GM12864 (cell line): ENCODE measurements around the gene RAB24.

Source experiments
- DNase-seq: peaks from one replicate; pipeline ENCODE4 v3.0.0-alpha.2; 2011; ENCODE audit warnings: low read depth
- H3K4me3 ChIP-seq: 2 replicates; pipeline ENCODE4 v1.5.1; 2011; ENCODE audit warnings: mild to moderate bottlenecking, low read depth, low read length, control low read depth
- CTCF ChIP-seq: IDR thresholded peaks from 2 replicates; pipeline ENCODE4 v1.5.1; 2011; ENCODE audit warnings: low read depth, mild to moderate bottlenecking, moderate library complexity, low read length, control low read depth, inconsistent platforms; ENCODE audit errors: missing control alignments

Gene RAB24

GRCh38 chr5:177303121-177303924, at the start of gene RAB24, which contains the start of gene PRELID1:
Gene RAB24, minus strand, starts transcription at chr5:177303719. Its CDS starts 431 bp downstream, at chr5:177303288.
Gene PRELID1, plus strand, starts transcription at chr5:177303799. Its CDS starts 187 bp downstream, at chr5:177303986.
- DNase-seq = no peak
- peak; percentile 44 for TF ChIP-seq CTCF
- H3K4me3 ChIP-seq = peak within 1 kb of the TSS; percentile 87

GRCh38 chr5:177353093-177353492, 49.6 kb upstream of the RAB24 start:
- TF ChIP-seq CTCF = no peak
- DNase-seq = no peak
- no peak overlapping the region for H3K4me3 ChIP-seq

- DNase-seq = peak; percentile 90
- TF ChIP-seq CTCF = no peak
- peak within 1 kb of the TSS; percentile 97 for H3K4me3 ChIP-seq
These were observed 48.1 kb upstream of the RAB24 start, which contains the start of gene LMAN2 for GRCh38 chr5:177351392-177352329. Gene LMAN2, minus strand, starts transcription at chr5:177351668. Its CDS starts 21 bp downstream, at chr5:177351647.

- no peak for DNase-seq
- H3K4me3 ChIP-seq = peak overlapping the region; percentile 97
- TF ChIP-seq CTCF = no peak
These were observed 47.4 kb upstream of the RAB24 start for GRCh38 chr5:177350776-177351391.

GRCh38 chr5:177349762-177350161, 46.2 kb upstream of the RAB24 start:
- DNase-seq = no peak
- TF ChIP-seq CTCF = no peak
- peak overlapping the region; percentile 97 for H3K4me3 ChIP-seq

- no peak overlapping the region; the same call in 1 of the 2 replicates for H3K4me3 ChIP-seq
- no peak for TF ChIP-seq CTCF
These were observed 45.8 kb upstream of the RAB24 start for GRCh38 chr5:177349362-177349647.

More at GRCh38 chr5:177349362-177349647, 45.8 kb upstream of the RAB24 start:
- DNase-seq = no peak
